Esophagus squamous epithelium (tissue), 5 donors: ENCODE data around the gene MT1A. TPM values are rescaled to one million over a fixed set of nuclear protein-coding genes. Genes with fewer than 3 reads are reported as not detected.

Experiments
- DNase-seq: peaks from one replicate; lab custom pipeline; 2025; lab: John Stamatoyannopoulos, UW
- H3K27ac ChIP-seq, 4 donors: fragments of 200-600 bp; sonication (generic); one replicate each; pipeline ENCODE4 v1.5.1; 2016 to 2019; ENCODE audit warnings: mild to moderate bottlenecking in 1 of 4
- H3K27me3 ChIP-seq, 4 donors: fragments of 200-600 bp; sonication (generic); 1 replicate in 3 of 4; 2 replicates in 1 of 4; pipeline versions ENCODE4 v1.5.1 to v1.6.0; 2017 to 2021; ENCODE audit warnings: antibody characterized with exemption in 1 of 4
- H3K36me3 ChIP-seq, 3 donors: fragments of 200-600 bp; sonication (generic); one replicate each; pipeline ENCODE4 v1.5.1; 2016 to 2019
- H3K4me1 ChIP-seq, 3 donors: fragments of 200-600 bp; sonication (generic); one replicate each; pipeline ENCODE4 v1.5.1; 2017 to 2019
- H3K4me3 ChIP-seq, 4 donors: fragments of 200-600 bp; sonication (generic); 1 replicate in 3 of 4; 2 replicates in 1 of 4; pipeline ENCODE4 v1.5.1; 2016 to 2019; ENCODE audit warnings: mild to moderate bottlenecking in 2 of 4, moderate library complexity in 1 of 4
- H3K9me3 ChIP-seq, 3 donors: fragments of 200-600 bp; sonication (generic); one replicate each; pipeline ENCODE4 v1.5.1; 2016 to 2019
- CTCF ChIP-seq, 6 experiments: fragments of 450-650 bp in 4 of 6; fragments of 200-600 bp in 2 of 6; sonication (generic) in 2 of 6; IDR thresholded peaks; one replicate each; pipeline ENCODE4 v1.5.1; 2016 to 2019; ENCODE audit warnings: antibody characterized with exemption in 6 of 6, mild to moderate bottlenecking in 4 of 6, moderate library complexity in 4 of 6
- POLR2A ChIP-seq, 4 donors: fragments of 450-650 bp; IDR thresholded peaks; one replicate each; pipeline ENCODE4 v1.6.1; 2017; ENCODE audit warnings: antibody characterized with exemption in 4 of 4, mild to moderate bottlenecking in 4 of 4, moderate library complexity in 3 of 4
- WGBS, 2 donors: methylation state at CpG; one replicate each; pipeline ENCODE4 v1.1.5; 2018; 5-methylcytosine and 5-hydroxymethylcytosine counted together
- intact Hi-C: fragments of 100-400 bp; cut with DNase I; formaldehyde crosslinking; loops from one replicate; pipeline ENCODE4 v1.15.0; 2022
- total RNA-seq, 4 donors: library from RNA; depleted of rRNA; stranded (reverse); fragments of >200 nt; gene quantifications; one replicate each; pipeline ENCODE4 v1.1.0, GENCODE V29; 2016
- donor health status: DM: yes; HTN: yes; CAD: no.

Gene MT1A
- total RNA-seq, 4 donors from 2014 or later: 3.3 to 34.2 (median 5.3) TPM; not detected in 1

DNA sequence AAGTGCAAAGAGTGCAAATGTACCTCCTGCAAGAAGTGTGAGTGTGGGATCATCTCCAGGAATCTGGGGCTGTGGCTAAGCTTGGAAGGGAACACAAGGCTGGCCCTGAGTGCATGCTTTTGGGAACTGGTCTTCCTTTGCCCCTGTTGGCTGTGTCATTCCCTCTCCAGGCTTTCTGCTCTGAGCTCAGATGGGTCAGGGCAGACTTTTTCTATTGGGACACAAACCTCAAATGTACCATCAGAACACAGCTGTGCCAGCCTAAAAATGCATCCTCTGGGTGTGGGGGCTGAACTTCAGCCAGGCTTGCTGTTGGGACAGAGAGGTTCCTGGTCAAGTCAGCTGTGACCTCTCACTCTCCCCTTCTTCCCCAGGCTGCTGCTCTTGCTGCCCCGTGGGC is 14.1 kb downstream of the MT1A start:
- Histone ChIP-seq H3K4me1 (peaks cover 3 to 18% (median 5%) of the 10 kb centered on the region in 3 donors), H3K27ac (no peak overlapping the region), H3K27me3 (peaks cover 0 to 61% (median 0%) of the 10 kb centered on the region in 4 donors), H3K36me3 (no peaks in the 10 kb centered on the region), H3K9me3 (no peaks in the 10 kb centered on the region), H3K4me3 (no peak overlapping the region)
- intact Hi-C loops: no loop called here
- TF ChIP-seq CTCF (IDR thresholded peaks at IDR 0.05) (no peak), POLR2A (IDR thresholded peaks at IDR 0.05) (no peak)
- no peak for DNase-seq
- WGBS, 2 donors: 25 to 29% methylated on average over 1 of the region's 1 CpG

GRCh38 chr16:56653218-56653617 is 14.8 kb downstream of the MT1A start:
- Histone ChIP-seq H3K27ac (no peak overlapping the region), H3K36me3 (no peaks in the 10 kb centered on the region), H3K9me3 (no peaks in the 10 kb centered on the region), H3K4me3 (no peak overlapping the region), H3K27me3 (peaks cover 0 to 61% (median 0%) of the 10 kb centered on the region in 4 donors), H3K4me1 (peaks cover 9 to 24% (median 11%) of the 10 kb centered on the region in 3 donors)
- 72 to 85% methylated on average over 7 of the region's 7 CpGs for WGBS, 2 donors
- intact Hi-C loops: no loop called here
- TF ChIP-seq CTCF (IDR thresholded peaks at IDR 0.05): no peak
- TF ChIP-seq POLR2A (IDR thresholded peaks at IDR 0.05): no peak
- DNase-seq: no peak

DNA sequence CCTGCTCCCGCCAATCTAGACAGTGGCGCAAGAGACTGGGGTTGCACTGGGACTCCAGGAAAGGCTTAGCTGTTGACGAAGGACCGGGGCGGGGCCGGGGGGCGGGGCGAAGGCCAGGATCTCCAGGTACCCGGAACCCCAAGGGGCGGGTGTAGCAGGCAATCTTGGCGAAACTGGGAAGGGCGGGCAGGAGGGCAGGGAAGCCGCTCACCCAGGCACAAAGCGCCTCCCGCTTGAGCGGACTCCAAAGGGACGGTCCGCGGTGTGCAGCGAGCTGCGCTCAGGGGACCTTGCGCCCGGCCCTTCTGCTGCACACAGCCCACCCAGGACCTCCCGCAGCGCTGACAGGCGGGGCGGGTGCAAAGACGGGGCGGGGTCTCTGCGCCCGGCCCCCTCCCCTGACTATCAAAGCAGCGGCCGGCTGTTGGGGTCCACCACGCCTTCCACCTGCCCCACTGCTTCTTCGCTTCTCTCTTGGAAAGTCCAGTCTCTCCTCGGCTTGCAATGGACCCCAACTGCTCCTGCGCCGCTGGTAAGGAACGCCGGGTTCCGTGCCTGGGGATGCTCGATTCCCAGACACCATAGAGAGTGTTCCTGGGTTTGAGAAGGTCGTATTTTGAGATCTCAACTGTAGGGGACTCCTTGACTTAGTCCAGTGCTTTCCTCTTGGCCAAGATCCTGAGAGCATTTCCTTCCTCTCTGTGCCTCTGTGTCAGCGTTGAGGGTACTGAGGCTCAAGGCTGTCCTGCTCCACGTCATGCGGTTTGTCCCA is 19.3 kb downstream of the MT1A start, which contains the start of gene MT1F:
TSS of gene MT1F (plus strand) at position 405 of the 772 bp plus-strand sequence. CDS start at position 505, 100 bp downstream.
- H3K27ac ChIP-seq: peak within 1 kb of the TSS; percentile 58 to 77 (median 72)
- H3K27me3 ChIP-seq: peaks cover 0 to 68% (median 5%) of the 10 kb centered on the region in 4 donors
- 0 to 4% methylated on average over 7 to 9 of the region's 46 CpGs for WGBS, 2 donors
- H3K36me3 ChIP-seq: no peaks in the 10 kb centered on the region
- no peak for DNase-seq
- intact Hi-C loops: no loop called here
- H3K9me3 ChIP-seq: no peaks in the 10 kb centered on the region
- peak within 1 kb of the TSS; percentile 43 to 71 (median 55) for H3K4me3 ChIP-seq
- peaks cover 16 to 30% (median 16%) of the 10 kb centered on the region in 3 donors for H3K4me1 ChIP-seq
- TF ChIP-seq CTCF (IDR thresholded peaks at IDR 0.05) (peak in 1 of 6 experiments; percentile 10), POLR2A (IDR thresholded peaks at IDR 0.05) (peak in 1 of 4 donors; percentile 59)

DNA sequence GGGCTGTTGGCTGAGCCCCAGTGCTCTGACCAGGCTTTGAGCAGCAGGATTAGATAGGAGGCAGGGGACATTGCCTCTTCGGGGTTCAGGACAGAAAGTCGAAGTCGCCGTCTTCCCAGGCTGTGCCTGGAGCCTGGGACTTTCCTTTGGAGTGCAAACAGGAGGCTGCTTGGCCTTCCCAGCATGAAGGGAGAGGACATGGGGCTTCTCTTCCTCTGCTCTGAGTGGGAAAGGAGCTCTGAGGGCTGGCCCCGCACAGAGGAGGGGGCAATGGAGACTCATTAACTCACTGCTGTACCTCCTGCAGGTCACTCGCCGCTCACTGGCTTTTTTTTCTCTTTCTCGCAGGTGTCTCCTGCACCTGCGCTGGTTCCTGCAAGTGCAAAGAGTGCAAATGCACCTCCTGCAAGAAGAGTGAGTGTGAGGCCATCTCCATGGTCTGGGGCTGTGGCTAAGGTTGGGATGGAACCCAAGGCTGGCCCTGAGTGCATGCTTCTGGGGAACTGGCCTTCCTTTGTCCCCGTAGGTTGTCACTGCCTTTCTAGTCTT is 19.9 kb downstream of the MT1A start:
- DNase-seq: no peak
- Histone ChIP-seq H3K27me3 (peaks cover 0 to 68% (median 10%) of the 10 kb centered on the region in 4 donors), H3K4me3 (peak overlapping the region in 3 of 4 donors; percentile 55 to 71 (median 55)), H3K9me3 (no peaks in the 10 kb centered on the region), H3K27ac (peak overlapping the region in 3 of 4 donors; percentile 71 to 77 (median 74)), H3K36me3 (no peaks in the 10 kb centered on the region), H3K4me1 (peaks cover 16 to 32% (median 18%) of the 10 kb centered on the region in 3 donors)
- intact Hi-C loops: no loop called here
- WGBS, 2 donors: 56 to 65% methylated on average over 6 to 8 of the region's 10 CpGs
- no peak for TF ChIP-seq POLR2A (IDR thresholded peaks at IDR 0.05)

DNA sequence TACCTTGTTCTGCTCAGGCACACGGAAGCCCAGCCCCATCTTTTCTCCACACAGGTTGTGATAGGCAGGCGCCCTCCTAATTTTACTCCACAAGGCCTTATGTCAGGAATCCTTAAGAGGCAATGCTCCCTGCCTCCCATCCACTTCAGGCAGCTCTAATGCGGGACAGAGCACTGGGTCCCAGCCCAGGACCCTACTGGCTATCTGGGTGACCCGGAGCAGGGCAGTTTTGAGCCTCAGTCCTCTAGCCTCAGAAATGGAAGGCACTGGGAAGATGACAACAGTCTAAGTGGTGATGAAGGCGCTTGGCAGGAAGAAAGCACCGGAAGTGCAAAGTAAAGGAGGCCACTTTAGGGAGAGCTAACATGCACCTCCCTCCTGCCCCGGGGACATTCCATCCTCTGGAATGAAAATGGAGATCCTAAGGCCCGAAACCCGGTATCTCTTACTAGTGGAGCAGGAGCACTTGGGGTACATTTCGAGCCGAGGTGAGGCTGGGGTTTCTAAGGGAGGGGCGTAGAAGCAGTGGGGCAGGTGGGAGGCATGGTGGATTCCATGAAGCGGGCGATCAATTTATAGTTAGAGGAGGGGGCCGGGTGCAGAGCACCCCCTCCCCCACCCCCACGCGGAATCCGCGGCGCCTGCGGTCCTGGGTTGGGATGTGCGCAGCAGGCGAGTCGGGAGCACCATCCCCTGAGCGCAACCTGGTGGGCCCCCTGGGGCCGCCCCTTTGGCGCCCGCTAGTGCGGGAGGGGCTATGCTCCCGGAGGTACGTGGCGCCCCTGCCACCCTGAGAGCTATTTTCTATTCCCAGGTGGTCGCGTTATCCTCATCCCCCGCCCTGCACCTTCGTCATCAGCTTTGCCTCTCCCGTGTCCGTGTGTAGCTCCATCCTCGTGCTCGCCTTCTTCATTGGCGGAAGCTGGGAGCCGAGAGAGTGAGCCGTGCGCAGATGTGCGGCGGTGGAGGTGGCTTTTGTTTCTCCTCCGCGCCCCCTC is 24.2 kb downstream of the MT1A start:
- Histone ChIP-seq H3K27ac (no peak overlapping the region), H3K4me1 (peaks cover 12 to 40% (median 17%) of the 10 kb centered on the region in 3 donors), H3K9me3 (no peaks in the 10 kb centered on the region), H3K27me3 (peaks cover 0 to 100% (median 10%) of the 10 kb centered on the region in 4 donors), H3K36me3 (no peaks in the 10 kb centered on the region), H3K4me3 (peak overlapping the region in 2 of 4 donors; percentile 29 to 50)
- DNase-seq: no peak
- intact Hi-C loops: no loop called here
- 28 to 41% methylated on average over 17 to 32 of the region's 48 CpGs for WGBS, 2 donors
- no peak for TF ChIP-seq POLR2A (IDR thresholded peaks at IDR 0.05)
- TF ChIP-seq CTCF (IDR thresholded peaks at IDR 0.05): no peak
